NCI-H526 (cell line): ENCODE results near the gene PPP1R12C.
A peak's percentile ranks its signal among the peaks of the same experiment; 100 is the strongest.

Source experiments
- DNase-seq, 2 experiments: peaks; one replicate each; lab custom pipeline; 2025; lab: John Stamatoyannopoulos, UW

The PPP1R12C gene

GRCh38 chr19:55116859-55117662 lies at the start of gene PPP1R12C:
TSS of gene PPP1R12C (minus strand) at chr19:55117637. CDS start at chr19:55117543, 94 bp downstream.
- DNase-seq: no peak

DNA sequence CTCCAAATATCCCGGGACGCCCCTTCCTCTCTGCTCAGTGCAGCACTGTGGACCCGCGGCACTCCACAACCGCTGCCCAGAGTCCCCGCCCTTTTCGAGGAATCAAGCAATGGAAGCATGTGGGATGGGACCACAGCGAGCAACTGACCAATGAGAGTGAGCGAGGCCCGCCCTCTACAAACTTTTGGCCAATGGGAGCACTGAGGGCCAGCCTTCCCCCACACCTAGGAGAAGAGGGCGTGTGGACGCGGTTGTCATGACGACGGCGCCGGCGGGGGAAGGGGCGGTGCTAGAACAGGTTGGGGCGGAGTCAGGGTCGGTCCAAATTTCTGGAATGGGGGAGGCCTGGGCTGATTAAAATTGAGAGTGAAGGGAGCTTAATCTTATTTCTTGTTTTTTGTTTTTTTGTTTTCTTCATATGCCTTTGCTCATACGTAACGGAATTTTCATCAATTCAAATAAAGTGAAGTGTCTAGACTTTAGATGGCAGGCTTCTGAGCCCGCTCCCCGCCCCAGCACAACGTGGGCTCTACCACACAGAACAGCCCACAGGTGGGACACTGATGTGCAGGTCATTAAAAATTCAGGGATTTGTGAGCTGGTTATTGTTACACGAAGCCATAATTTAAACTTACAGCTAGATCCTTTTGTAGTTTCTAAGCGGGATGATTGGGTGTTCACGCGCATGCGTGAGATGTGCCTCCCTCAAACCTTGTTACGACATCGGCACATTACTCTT lies 49.3 kb upstream of the PPP1R12C start, which contains the start of gene DNAAF3:
Gene DNAAF3 (minus strand): TSS at position 84 of the 739 bp plus-strand sequence. CDS start 200 bp downstream, outside the sequence.
- peak; percentile 98 to 99 for DNase-seq

- DNase-seq: peak; percentile 86 to 95
Observed at GRCh38 chr19:55165952-55166529, 48.6 kb upstream of the PPP1R12C start.

- peak in 1 of 2 experiments; percentile 52 for DNase-seq
Observed at GRCh38 chr19:55161571-55162322, 44.3 kb upstream of the PPP1R12C start.

- no peak for DNase-seq
Observed at GRCh38 chr19:55160986-55161365, 43.5 kb upstream of the PPP1R12C start.

DNA sequence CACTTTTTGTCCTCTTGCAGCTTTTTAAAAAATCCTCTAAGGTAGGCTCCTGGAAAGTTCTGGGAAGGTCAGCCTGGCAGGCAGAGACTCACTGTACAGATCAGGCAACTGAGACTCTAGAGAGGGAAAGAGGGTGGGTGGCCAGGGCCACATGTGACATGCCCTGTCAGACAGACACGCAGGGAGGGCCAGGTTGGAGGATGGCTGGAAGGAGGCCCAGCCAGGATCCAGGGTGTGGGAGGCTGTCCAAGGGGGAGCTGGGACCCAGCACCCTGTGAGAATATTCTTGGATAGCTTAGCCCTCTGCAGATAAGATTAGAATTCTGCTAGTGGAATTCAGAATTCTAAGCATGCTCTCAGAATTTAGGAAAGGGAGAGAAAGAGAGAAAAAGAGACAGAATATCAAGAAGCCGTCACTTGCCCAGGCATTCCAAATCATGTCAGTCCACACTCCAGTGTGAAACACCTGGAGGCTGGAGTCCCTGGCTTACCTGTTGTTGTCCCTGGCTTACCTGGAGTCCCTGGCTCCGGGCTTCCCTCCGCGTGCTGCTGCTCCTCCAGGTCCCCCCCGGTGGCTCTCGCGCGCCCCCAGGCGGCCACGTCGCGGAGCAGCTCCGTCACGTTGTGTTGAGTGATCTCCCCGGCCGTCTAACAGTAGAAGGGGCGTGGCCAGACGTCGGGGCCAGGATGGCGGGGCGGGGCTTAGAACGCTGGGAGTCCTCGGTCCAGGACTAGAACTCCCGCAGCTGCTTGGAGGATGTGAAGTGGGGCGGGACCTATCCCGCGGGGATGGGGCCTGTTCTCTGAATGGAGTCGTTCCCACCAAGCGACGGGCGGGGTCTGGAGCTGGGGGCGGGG lies 42.9 kb upstream of the PPP1R12C start:
- DNase-seq: peak; percentile 94 to 99

GRCh38 chr19:55158848-55159749 lies 41.7 kb upstream of the PPP1R12C start:
- no peak for DNase-seq

DNA sequence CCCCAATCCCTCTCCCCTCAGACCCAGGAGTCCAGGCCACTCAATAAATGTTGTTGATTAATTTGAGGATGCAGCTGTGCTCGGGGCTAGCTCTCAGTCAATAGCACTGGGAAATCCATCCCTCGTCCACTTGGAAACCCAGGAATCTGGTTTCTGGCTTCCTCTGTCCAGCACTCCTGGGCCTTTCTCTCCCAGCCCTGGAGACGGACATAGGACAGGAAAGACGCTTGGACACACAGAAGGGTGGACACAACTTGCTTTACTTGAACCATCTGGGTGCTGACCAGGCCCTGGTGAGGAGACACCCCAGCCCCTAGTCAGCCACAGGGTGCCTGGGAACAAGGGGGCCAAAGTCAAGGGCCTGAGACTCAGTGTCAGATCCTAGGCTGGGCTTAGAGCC lies 41.0 kb upstream of the PPP1R12C start:
- DNase-seq: no peak

DNA sequence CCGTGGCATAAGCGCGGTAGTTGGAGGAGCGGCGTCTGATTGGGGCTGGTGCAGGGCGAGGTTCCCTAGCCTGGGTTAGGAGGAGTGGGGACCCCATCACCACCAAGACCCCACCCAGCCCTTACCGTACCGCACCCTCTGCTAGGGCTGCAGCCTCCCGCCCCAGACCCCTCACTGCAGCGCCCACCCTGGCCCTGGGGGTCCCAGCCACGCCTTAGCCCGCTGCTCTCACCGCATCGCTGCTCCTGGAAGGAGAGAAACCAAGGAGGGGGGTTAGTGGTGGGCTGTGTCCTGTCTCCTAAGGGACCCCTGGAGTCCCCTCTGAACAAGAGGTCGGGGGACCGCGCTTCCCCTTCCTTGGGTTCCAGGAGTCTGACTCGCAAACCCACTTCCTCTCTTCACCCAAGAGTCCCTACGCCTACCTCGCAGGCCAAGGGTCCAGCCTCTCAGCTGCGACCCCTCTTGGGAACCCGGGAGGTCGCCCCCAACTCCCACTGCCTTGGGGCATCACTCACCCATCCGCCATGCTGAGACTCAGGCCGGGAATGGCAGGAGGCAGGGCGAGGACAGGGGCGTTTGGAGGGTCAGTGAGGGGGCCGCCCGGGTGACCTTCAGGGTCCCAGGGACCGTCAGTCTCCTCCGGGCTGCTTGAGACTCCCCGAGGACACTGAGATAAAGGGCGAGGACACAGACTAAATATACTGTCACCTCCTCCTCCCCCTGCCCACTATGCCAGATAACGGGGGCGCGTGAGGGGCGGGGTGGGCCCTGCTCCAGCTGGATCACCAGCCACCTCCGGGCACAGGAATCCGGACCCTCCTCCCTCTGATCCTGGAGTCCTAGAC lies 39.8 kb upstream of the PPP1R12C start, which contains the start of gene TNNI3:
Gene TNNI3 (minus strand): TSS at position 669 of the 845 bp plus-strand sequence. CDS start 143 bp downstream, at position 526.
- DNase-seq: no peak

DNA sequence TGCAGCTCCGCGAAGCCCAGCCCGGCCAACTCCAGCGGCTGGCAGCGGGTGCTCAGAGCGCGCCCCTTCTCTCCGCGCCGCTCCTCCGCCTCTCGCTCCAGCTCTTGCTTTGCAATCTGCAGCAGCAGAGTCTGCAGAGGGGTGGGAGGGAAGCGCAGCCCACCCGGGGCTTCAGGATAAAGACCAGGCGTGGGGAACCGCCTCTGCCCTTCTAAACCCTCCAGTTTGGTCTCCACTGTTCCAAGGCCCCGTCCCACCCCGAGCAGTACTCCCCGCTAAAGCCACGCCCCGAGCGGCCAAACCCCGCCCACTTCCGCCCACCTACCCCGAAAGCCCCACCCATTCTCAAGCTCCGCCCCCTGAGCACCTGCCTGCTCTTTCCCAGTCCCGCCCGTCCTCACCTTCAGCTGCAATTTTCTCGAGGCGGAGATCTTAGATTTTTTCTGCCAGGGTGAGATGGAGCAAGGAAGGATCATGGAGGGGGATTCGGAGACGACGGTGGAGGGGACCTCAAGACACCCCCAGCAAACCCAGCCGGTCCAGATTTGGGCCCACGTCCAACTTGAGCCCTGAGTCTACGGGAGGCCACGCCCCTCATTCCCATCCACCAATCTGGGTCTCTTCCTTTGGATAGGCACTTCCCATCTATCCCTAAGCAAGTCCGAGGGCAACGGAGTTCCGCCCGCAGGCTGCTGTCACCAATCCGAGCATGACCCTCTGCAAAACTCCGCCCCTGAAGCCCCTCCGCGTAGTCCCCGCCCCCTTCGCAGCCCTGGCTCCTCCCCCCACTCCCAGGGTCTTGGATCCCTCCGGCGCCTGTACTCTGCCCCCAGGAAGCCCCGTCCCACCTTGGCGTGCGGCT lies 39.0 kb upstream of the PPP1R12C start:
- peak; percentile 91 to 97 for DNase-seq

DNA sequence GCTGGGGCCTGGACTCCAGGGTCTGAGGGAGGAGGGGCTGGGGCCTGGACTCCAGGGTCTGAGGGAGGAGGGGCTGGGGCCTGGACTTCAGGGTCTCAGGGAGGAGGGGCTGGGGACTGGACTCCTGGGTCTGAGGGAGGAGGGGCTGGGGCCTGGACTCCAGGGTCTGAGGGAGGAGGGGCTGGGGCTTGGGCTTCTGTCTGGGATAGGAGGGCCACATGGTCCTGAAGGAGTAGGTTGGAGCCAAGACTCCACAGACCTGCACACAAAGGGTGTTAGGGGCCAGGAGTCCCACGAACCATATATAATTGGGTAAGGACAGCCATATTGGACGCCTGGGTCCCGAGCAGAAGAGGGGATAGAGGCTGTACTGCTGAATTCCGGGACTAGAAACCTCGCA lies 38.3 kb upstream of the PPP1R12C start:
- DNase-seq: peak in 1 of 2 experiments; percentile 32

GRCh38 chr19:55153652-55154264 lies 36.3 kb upstream of the PPP1R12C start:
- no peak for DNase-seq

DNA sequence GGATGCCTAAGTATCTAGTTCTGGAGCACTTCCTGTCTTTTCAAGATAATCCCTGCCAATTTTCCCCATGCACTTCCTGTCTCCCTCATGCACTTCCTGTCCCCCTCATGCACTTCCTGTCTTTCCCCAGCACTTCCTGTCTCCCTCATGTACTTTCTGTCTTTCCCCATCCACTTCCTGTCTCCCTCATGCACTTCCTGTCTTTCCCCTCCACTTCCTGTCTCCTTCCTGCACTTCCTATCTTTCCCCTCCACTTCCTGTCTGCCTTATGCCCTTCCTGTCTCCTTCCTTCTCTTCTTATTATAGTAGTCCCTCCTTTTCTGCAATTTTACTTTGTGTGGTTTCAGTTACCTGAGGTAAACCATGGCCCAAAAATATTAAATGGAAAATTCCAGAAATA lies 34.6 kb upstream of the PPP1R12C start:
- no peak for DNase-seq

DNA sequence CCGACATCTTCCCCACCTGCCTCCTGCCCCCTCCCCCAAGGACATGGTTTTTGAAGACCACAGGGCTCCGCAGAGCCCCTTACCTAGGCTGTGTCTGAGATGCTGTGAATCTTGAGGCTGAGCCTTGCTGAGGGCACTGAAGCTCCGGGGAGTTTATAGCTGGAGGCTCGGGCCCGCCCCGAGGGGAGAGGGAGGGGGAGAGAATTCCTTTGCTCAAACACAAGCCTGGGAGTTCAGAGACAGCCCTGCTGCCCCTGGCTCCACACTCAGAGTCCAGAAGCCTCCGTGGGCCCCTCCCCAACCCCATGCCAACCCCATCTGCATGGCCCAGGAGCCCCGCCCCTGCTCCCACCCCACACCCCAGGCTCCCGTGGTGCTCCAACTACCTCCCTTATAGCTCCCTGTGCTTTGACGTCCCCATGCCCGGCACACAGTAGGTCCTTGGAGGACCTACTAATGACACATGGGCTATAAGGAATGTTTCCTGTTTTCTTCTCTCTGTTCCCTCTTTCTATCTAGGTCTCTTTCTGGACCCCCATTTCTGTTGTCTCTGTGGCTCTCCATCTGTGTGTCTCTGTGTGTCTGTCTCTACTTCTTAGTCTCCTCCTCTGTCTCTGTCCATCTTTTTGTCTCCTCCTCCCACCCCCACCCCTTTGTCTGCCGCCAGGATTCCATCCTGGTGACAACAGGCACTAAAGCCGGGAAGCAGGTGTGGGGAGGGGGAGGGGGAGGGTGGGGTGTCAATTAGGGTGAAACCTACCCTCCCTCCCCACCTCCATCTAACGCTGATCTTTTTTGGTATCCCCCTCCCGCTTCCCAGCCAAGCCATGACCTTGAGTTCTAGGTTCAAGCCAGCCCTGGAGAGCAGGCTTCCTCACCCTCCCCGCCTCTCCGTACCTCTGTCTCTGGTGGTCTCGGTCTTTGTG lies 31.9 kb upstream of the PPP1R12C start, which contains the start of gene TNNT1:
Gene TNNT1 (minus strand): TSS at position 129 of the 926 bp plus-strand sequence. CDS start 2,049 bp downstream, outside the sequence.
- DNase-seq: peak in 1 of 2 experiments; percentile 40

- no peak for DNase-seq
Observed at GRCh38 chr19:55147545-55148251, 30.3 kb upstream of the PPP1R12C start.
